Stimulated activated CD8-positive, alpha-beta memory T cell treated with anti-CD3 and anti-CD28 coated beads, Interleukin-7, amount 100 ng/mL, for 48 hours (primary cell): ENCODE data around the gene RABGGTA.
A peak's percentile ranks its signal among the peaks of the same experiment; 100 is the strongest.

Experiments used
- DNase-seq, 2 donors: peaks; one replicate each; pipeline ENCODE4 v3.0.0-alpha.2; 2020; ENCODE audit warnings: low read depth in 1 of 2; ENCODE audit errors: extremely low read depth in 1 of 2

Gene RABGGTA

GRCh38 chr14:24271134-24271833 lies at the start of gene RABGGTA:
Gene RABGGTA (minus strand): TSS chr14:24271597. CDS start chr14:24271115, 482 bp downstream.
- DNase-seq = peak; percentile 74 to 79

GRCh38 chr14:24317141-24317928 lies 45.9 kb upstream of the RABGGTA start:
- no peak for DNase-seq

GRCh38 chr14:24316597-24316950 lies 45.2 kb upstream of the RABGGTA start:
- DNase-seq = no peak

- no peak for DNase-seq
Observed at GRCh38 chr14:24315807-24316596, 44.6 kb upstream of the RABGGTA start.

DNA sequence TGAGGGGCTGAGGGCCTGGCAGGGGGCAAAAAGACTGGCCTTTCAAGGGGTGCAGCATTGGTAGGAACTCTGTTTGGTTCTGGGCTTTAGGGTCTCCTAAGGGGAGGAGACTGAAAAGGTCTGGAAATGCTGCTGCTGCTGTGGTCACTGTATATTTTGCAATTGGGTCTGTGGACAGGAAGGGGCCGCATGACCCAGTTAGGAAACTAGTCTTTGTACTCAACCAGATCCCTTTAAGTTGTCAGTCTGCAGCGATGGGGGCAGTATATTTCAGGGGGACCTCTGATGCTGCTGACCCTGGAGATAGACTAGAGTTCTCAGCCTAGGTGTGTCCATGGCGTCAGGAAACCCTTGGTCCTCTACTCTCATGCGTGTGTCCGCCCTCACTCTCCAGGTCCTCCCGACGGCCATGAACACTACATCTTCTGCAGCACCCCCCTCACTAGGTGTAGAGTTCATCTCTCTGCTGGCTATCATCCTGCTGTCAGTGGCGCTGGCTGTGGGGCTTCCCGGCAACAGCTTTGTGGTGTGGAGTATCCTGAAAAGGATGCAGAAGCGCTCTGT lies 43.9 kb upstream of the RABGGTA start:
- no peak for DNase-seq

- no peak for DNase-seq
Observed at GRCh38 chr14:24314377-24315193, 43.2 kb upstream of the RABGGTA start.

GRCh38 chr14:24313913-24314312 lies 42.5 kb upstream of the RABGGTA start:
- no peak for DNase-seq

DNA sequence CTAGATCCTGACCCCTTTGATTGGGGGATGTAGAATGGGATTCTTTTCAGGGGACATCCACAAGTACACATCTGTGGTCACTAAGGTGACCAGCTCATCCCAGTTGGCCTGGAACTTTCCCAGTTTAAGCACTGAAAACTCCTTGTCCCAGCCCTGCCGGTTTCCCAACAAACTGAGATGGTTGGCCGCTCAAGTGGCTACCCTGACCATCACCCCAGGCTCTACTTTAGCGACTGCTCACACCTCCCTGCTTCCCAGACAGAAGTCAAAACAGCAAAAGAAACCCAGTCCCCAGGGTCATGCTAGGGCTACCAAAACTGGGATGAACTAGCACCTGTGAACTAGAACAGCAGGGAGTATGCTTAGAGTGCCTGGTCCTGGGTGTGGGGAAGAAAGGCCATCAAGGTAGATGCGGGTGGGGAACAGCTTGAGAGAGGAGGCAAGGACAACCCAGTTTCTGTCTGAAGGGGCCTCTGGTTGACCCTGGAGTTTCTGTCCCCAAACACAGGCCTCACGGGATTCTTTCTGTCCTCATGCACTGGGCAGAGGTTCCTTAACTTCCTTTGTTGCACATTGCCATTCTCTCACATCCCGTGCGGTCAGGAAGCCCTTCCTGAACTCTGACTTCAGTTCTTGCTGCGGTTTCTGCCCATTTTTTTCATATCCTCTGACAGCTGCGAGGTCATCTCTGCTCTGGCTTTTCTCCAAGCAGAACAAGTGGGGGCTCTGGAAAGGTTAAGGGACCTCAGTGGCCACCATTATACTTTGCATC lies 41.5 kb upstream of the RABGGTA start:
- no peak for DNase-seq

- no peak for DNase-seq
Observed at GRCh38 chr14:24311837-24312615, 40.6 kb upstream of the RABGGTA start.

DNA sequence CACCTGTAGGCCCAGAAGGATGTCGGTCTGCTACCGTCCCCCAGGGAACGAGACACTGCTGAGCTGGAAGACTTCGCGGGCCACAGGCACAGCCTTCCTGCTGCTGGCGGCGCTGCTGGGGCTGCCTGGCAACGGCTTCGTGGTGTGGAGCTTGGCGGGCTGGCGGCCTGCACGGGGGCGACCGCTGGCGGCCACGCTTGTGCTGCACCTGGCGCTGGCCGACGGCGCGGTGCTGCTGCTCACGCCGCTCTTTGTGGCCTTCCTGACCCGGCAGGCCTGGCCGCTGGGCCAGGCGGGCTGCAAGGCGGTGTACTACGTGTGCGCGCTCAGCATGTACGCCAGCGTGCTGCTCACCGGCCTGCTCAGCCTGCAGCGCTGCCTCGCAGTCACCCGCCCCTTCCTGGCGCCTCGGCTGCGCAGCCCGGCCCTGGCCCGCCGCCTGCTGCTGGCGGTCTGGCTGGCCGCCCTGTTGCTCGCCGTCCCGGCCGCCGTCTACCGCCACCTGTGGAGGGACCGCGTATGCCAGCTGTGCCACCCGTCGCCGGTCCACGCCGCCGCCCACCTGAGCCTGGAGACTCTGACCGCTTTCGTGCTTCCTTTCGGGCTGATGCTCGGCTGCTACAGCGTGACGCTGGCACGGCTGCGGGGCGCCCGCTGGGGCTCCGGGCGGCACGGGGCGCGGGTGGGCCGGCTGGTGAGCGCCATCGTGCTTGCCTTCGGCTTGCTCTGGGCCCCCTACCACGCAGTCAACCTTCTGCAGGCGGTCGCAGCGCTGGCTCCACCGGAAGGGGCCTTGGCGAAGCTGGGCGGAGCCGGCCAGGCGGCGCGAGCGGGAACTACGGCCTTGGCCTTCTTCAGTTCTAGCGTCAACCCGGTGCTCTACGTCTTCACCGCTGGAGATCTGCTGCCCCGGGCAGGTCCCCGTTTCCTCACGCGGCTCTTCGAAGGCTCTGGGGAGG lies 39.5 kb upstream of the RABGGTA start, which contains the start of gene LTB4R:
TSS of gene LTB4R (plus strand) at position 857 of the 959 bp plus-strand sequence. CDS start 4,150 bp downstream, outside the sequence.
- peak; percentile 45 to 51 for DNase-seq

DNA sequence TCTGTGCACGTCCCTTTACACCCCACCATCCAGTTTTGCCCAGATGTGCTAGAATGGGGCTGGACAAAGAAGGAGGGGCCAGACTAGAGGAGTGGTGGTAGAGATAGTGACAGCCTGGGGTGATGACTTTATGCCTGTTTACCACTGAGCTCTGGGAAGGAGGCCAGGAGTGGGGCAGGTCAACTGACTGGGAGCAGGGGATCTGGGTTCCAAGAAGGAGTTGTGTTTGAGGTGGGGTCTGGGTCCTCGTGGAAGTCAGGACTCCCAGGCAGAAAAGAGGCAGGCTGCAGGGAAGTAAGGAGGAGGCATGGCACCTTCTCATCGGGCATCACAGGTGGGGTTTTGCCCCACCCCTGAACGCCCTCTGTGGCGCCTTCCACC lies 38.9 kb upstream of the RABGGTA start:
- DNase-seq = no peak

GRCh38 chr14:24309538-24310264 lies 38.3 kb upstream of the RABGGTA start, which contains the start of gene LTB4R2:
Gene LTB4R2 (plus strand): TSS chr14:24310140. CDS start chr14:24310665, 525 bp downstream.
- DNase-seq = no peak

DNA sequence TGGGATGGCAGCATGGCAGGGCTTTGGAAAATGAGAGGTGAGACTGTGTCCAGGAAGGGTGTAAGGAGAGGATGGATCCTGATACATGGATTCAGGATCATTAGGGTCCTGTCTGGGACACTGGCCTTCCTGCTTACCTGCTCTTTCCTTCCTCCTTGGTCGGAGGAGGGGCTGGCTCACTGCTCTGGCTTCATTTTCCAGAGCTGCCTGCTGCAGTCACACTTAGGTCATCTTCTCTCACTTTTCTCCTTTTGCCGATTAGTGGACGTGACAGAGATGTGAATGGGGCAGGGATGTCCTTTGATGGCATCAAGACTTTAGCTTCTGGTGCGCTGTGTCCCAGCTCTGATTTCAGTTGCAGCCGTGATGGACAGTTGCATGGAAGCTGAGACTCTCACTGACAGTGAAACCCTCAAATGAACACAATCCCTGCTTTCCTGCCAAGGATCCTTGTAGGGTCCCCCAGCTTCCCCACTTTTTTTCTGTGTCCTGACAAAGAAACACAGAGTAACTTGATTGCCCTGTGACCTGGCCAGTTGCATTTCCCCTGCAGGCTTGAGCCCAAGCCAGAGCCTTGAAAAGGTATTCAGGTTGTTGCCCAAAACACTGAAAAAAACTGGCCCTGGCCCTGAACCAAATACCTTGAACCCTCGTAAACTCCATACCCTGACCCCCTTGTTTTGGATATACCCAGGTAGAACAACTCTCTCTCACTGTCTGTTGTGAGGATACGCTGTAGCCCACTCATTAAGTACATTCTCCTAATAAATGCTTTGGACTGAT lies 37.1 kb upstream of the RABGGTA start:
- no peak for DNase-seq

- no peak for DNase-seq
Observed at GRCh38 chr14:24307575-24308341, 36.4 kb upstream of the RABGGTA start, which contains the start of gene CIDEB. Gene CIDEB (minus strand): TSS chr14:24307977. CDS start chr14:24307858, 119 bp downstream.

DNA sequence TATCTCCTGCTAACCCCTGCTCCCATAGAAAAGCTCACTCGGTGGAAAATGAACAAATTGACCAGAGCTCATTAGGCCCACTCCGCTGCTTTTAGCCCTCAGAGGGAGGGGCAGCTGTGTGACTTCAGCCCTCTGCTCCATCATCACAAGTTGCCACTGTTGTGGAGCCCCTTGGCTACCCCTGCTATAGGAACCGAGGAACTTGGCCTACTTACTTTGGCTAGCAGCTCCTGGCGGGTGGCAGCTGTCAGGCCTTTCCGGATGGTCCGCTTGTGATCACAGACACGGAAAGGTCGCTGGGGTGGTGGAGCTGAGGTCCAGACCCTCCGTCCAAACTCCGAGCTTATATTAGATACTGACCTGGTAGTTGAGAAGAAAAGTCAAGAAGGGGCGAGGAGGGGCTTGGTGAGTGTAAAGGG lies 35.8 kb upstream of the RABGGTA start:
- no peak for DNase-seq
